ENCODE measurements around the gene DYRK2.

The DYRK2 gene

GRCh38 chr12:67647799-67648520, 585 bp upstream of the DYRK2 start:
- peak; percentile 45 for TF ChIP-seq CTCF (IDR thresholded peaks at IDR 0.05; ENCODE audit: low read depth, low read length, missing control alignments)
- in situ Hi-C loops (cut with HindIII; ENCODE audit: low sequenced_read_pairs), result loop anchor here (25.0 kb wide), 1 partner anchor 186 kb away; no protein-coding TSS in a partner anchor
- H3K4me3 ChIP-seq (ENCODE audit: low read depth, low read length), result peak overlapping the region; percentile 71
- peak; percentile 66 for DNase-seq (ENCODE audit: low read depth)

- no peak for DNase-seq (ENCODE audit: low read depth)
- in situ Hi-C loops (cut with HindIII; ENCODE audit: low sequenced_read_pairs), result loop anchor here (25.0 kb wide), 1 partner anchor 187 kb away; no protein-coding TSS in a partner anchor
- no peak for TF ChIP-seq CTCF (IDR thresholded peaks at IDR 0.05; ENCODE audit: low read depth, low read length, missing control alignments)
- H3K4me3 ChIP-seq (ENCODE audit: low read depth, low read length), result peak overlapping the region; percentile 71
These were observed 670 bp downstream of the DYRK2 start for GRCh38 chr12:67649261-67649569.

- no peak for TF ChIP-seq CTCF (IDR thresholded peaks at IDR 0.05; ENCODE audit: low read depth, low read length, missing control alignments)
- DNase-seq (ENCODE audit: low read depth), result no peak
- in situ Hi-C loops (cut with HindIII; ENCODE audit: low sequenced_read_pairs), result loop anchor here (25.0 kb wide), 1 partner anchor 187 kb away; no protein-coding TSS in a partner anchor
- peak overlapping the region; percentile 71 for H3K4me3 ChIP-seq (ENCODE audit: low read depth, low read length)
These were observed 1.2 kb downstream of the DYRK2 start for GRCh38 chr12:67649570-67650387.

- H3K4me3 ChIP-seq (ENCODE audit: low read depth, low read length), result peak overlapping the region; percentile 71
- DNase-seq (ENCODE audit: low read depth), result no peak
- no peak for TF ChIP-seq CTCF (IDR thresholded peaks at IDR 0.05; ENCODE audit: low read depth, low read length, missing control alignments)
- in situ Hi-C loops (cut with HindIII; ENCODE audit: low sequenced_read_pairs), result no loop called here
These were observed 2.0 kb downstream of the DYRK2 start for GRCh38 chr12:67650388-67651131.

- peak overlapping the region; percentile 71 for H3K4me3 ChIP-seq (ENCODE audit: low read depth, low read length)
- DNase-seq (ENCODE audit: low read depth), result peak; percentile 44
- in situ Hi-C loops (cut with HindIII; ENCODE audit: low sequenced_read_pairs), result no loop called here
- TF ChIP-seq CTCF (IDR thresholded peaks at IDR 0.05; ENCODE audit: low read depth, low read length, missing control alignments), result peak; percentile 51
These were observed 2.7 kb downstream of the DYRK2 start for GRCh38 chr12:67651132-67651695.

GRCh38 chr12:67655829-67656228, 7.3 kb downstream of the DYRK2 start:
- H3K4me3 ChIP-seq (ENCODE audit: low read depth, low read length), result no peak overlapping the region

More at GRCh38 chr12:67655829-67656228, 7.3 kb downstream of the DYRK2 start:
- in situ Hi-C loops (cut with HindIII; ENCODE audit: low sequenced_read_pairs), result no loop called here
- TF ChIP-seq CTCF (IDR thresholded peaks at IDR 0.05; ENCODE audit: low read depth, low read length, missing control alignments), result no peak
- no peak for DNase-seq (ENCODE audit: low read depth)

All from astrocyte of the cerebellum (primary cell).